ENCODE measurements around the gene TRPV3. TPM values are rescaled to one million over a fixed set of nuclear protein-coding genes. Genes with fewer than 3 reads are reported as not detected.
"Not testable (repeated sequence)": the region's sequence is repeated elsewhere in the genome, so short reads cannot be mapped to it uniquely, and the experiment has no call there.

Gene TRPV3
- total RNA-seq, 2 experiments from 2014 or later: 0.25 to 0.56 TPM

DNA sequence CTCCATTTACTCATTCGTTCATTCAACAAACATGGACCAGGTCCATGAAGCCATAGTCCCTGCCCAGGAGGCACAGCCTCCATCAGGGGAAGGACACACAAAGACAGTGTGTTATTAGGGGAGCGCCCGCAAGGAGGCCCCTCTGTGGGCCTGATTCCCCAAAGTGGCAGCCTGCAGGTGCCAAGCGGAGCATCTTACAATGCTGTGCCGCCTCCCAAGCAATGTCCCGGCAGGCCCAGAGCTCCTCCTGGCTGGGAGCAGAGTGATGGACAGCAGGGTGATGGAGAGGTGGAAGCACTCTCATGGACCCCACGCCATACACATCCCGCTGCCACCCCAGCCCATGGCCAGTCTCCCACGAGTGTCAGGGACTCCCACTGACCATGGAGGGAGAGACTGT lies 25.8 kb upstream of the TRPV3 start:
- H3K36me3 Mint-ChIP-seq (ENCODE audit: low read depth): peaks cover 33% of the 10 kb centered on the region

DNA sequence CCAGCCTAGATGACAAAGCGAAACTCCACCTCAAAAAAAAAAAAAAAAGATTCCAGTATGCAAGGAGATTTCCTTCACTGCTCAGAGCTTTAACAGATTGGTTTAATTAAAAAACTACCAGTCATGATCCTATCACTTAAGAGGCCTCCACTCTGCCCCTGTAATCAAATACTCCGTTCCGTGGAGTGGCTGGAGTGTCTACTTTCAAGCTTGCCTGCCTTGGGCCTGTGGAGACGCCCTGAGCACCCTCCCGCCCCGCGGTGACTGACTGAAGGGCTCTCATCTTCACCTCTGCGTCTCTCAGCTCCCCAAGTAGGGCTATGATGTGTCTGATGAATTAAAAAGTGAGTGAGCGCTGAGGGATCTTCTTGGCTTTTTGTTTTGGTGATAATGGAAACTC lies 25.3 kb upstream of the TRPV3 start:
- Mint-ChIP-seq H3K27ac (no peak overlapping the region), H3K9me3 (no peaks in the 10 kb centered on the region), H3K36me3 (ENCODE audit: low read depth) (peaks cover 34% of the 10 kb centered on the region), H3K27me3 (no peaks in the 10 kb centered on the region), H3K4me1 (ENCODE audit: low read depth) (no peaks in the 10 kb centered on the region), H3K4me3 (no peak overlapping the region)
- DNase-seq: no peak
- no peaks in the 10 kb centered on the region for H3K27me3 ChIP-seq (ENCODE audit: control insufficient read depth in 1 of 2, insufficient read depth in 2 of 2, low read length in 2 of 2)
- no peak overlapping the region for H3K27ac ChIP-seq (ENCODE audit: low read depth in 1 of 2, low read length in 2 of 2)
- H3K36me3 ChIP-seq (ENCODE audit: insufficient read depth, low read length): peaks cover 4% of the 10 kb centered on the region
- H3K9me3 ChIP-seq (ENCODE audit: control insufficient read depth in 1 of 2, insufficient read depth in 1 of 2, low read length in 2 of 2): no peaks in the 10 kb centered on the region
- no peak for ATAC-seq (ENCODE audit: poor library complexity)
- intact Hi-C loops (cut with DNase I, micrococcal nuclease): no loop called here
- TF ChIP-seq, protein P1, sequence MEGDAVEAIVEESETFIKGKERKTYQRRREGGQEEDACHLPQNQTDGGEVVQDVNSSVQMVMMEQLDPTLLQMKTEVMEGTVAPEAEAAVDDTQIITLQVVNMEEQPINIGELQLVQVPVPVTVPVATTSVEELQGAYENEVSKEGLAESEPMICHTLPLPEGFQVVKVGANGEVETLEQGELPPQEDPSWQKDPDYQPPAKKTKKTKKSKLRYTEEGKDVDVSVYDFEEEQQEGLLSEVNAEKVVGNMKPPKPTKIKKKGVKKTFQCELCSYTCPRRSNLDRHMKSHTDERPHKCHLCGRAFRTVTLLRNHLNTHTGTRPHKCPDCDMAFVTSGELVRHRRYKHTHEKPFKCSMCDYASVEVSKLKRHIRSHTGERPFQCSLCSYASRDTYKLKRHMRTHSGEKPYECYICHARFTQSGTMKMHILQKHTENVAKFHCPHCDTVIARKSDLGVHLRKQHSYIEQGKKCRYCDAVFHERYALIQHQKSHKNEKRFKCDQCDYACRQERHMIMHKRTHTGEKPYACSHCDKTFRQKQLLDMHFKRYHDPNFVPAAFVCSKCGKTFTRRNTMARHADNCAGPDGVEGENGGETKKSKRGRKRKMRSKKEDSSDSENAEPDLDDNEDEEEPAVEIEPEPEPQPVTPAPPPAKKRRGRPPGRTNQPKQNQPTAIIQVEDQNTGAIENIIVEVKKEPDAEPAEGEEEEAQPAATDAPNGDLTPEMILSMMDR (IDR thresholded peaks at IDR 0.05): no peak
- H3K4me3 ChIP-seq (ENCODE audit: low read length): no peak overlapping the region
- H3K4me1 ChIP-seq (ENCODE audit: insufficient read depth, low read length): no peaks in the 10 kb centered on the region
- ChIA-PET CTCF (no interaction called here), POLR2A (no interaction called here)

More for the DNA sequence above, 25.8 kb upstream of the TRPV3 start:
- POLR2A ChIA-PET: no interaction called here
- Mint-ChIP-seq H3K27me3 (no peaks in the 10 kb centered on the region), H3K27ac (no peak overlapping the region), H3K9me3 (no peaks in the 10 kb centered on the region), H3K4me1 (ENCODE audit: low read depth) (no peaks in the 10 kb centered on the region), H3K4me3 (no peak overlapping the region)
- Histone ChIP-seq H3K4me3 (ENCODE audit: low read length) (no peak overlapping the region), H3K27me3 (ENCODE audit: control insufficient read depth in 1 of 2, insufficient read depth in 2 of 2, low read length in 2 of 2) (no peaks in the 10 kb centered on the region), H3K36me3 (ENCODE audit: insufficient read depth, low read length) (peaks cover 4% of the 10 kb centered on the region), H3K27ac (ENCODE audit: low read depth in 1 of 2, low read length in 2 of 2) (no peak overlapping the region), H3K9me3 (ENCODE audit: control insufficient read depth in 1 of 2, insufficient read depth in 1 of 2, low read length in 2 of 2) (no peaks in the 10 kb centered on the region), H3K4me1 (ENCODE audit: insufficient read depth, low read length) (no peaks in the 10 kb centered on the region)
- ATAC-seq (ENCODE audit: poor library complexity) (no peak), DNase-seq (no peak)
- TF ChIP-seq, protein P1 (IDR thresholded peaks at IDR 0.05): no peak
- intact Hi-C loops (cut with DNase I, micrococcal nuclease): no loop called here
- CTCF ChIA-PET: no interaction called here

DNA sequence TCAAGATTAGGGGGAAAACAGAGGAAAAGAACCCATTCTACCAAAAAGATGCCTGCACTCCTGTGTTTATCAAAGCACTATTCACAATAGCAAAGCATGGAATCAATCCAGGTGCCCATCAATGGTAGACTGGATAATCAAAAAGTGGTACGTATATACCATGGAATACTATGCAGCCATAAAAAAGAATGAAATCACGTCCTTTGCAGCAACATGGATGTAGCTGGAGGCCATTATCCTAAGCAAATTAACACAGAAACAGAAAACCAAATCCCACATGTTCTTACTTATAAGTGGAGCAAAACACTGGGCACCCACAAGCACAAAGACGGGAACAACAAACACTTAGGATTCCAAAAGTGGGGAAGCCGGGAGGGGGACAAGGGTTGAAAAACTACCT lies 21.1 kb upstream of the TRPV3 start:
- H3K4me1 Mint-ChIP-seq (ENCODE audit: low read depth); H3K27ac ChIP-seq (ENCODE audit: low read depth in 1 of 2, low read length in 2 of 2); POLR2A ChIA-PET; intact Hi-C loops (cut with DNase I, micrococcal nuclease); H3K27me3 Mint-ChIP-seq; H3K9me3 Mint-ChIP-seq; H3K4me3 ChIP-seq (ENCODE audit: low read length); DNase-seq; H3K4me3 Mint-ChIP-seq; H3K4me1 ChIP-seq (ENCODE audit: insufficient read depth, low read length); H3K27me3 ChIP-seq (ENCODE audit: control insufficient read depth in 1 of 2, insufficient read depth in 2 of 2, low read length in 2 of 2); ATAC-seq (ENCODE audit: poor library complexity); H3K27ac Mint-ChIP-seq; H3K9me3 ChIP-seq (ENCODE audit: control insufficient read depth in 1 of 2, insufficient read depth in 1 of 2, low read length in 2 of 2); CTCF ChIA-PET; H3K36me3 ChIP-seq (ENCODE audit: insufficient read depth, low read length): not testable (repeated sequence)
- peaks cover 27% of the 10 kb centered on the region for H3K36me3 Mint-ChIP-seq (ENCODE audit: low read depth)

DNA sequence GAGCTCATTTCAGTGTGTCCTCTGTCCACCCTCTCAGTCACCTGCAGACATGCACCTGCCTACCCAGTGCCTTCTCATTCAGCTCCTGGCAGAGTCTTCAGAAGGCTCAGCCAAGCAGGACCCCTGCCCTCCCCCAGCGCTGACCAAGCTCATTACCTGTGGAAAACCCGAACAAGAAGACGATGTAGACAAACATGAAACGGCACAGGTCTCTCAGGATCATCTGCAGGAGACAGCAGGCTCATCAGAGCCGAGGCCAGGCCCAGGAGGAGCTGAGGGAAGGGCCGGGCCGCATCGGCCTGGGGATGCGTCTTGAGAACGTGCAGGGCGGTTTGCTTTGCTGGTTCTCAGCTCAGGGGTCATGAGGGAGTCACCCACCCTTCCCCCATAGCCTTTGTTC lies 19.4 kb upstream of the TRPV3 start:
- TF ChIP-seq, protein P1 (IDR thresholded peaks at IDR 0.05): no peak
- H3K27ac Mint-ChIP-seq: no peak overlapping the region
- Histone ChIP-seq H3K27ac (ENCODE audit: low read depth in 1 of 2, low read length in 2 of 2) (no peak overlapping the region), H3K4me3 (ENCODE audit: low read length) (no peak overlapping the region), H3K9me3 (ENCODE audit: control insufficient read depth in 1 of 2, insufficient read depth in 1 of 2, low read length in 2 of 2) (no peaks in the 10 kb centered on the region), H3K27me3 (ENCODE audit: control insufficient read depth in 1 of 2, insufficient read depth in 2 of 2, low read length in 2 of 2) (no peaks in the 10 kb centered on the region), H3K36me3 (ENCODE audit: insufficient read depth, low read length) (no peaks in the 10 kb centered on the region), H3K4me1 (ENCODE audit: insufficient read depth, low read length) (no peaks in the 10 kb centered on the region)
- CTCF ChIA-PET: interaction anchor here (0.6 kb wide), 1 partner anchor 99 kb away, joined by 3 read pairs; no protein-coding TSS in a partner anchor
- H3K4me3 Mint-ChIP-seq: no peak overlapping the region
- no peaks in the 10 kb centered on the region for H3K9me3 Mint-ChIP-seq
- DNase-seq (no peak), ATAC-seq (ENCODE audit: poor library complexity) (no peak)
- no peaks in the 10 kb centered on the region for H3K27me3 Mint-ChIP-seq
- POLR2A ChIA-PET: no interaction called here
- peaks cover 22% of the 10 kb centered on the region for H3K36me3 Mint-ChIP-seq (ENCODE audit: low read depth)
- H3K4me1 Mint-ChIP-seq (ENCODE audit: low read depth): no peaks in the 10 kb centered on the region
- intact Hi-C loops (cut with DNase I, micrococcal nuclease): no loop called here
